ENCODE data around the gene SLCO2B1. TPM values are rescaled to one million over a fixed set of nuclear protein-coding genes. Genes with fewer than 3 reads are reported as not detected.

The SLCO2B1 gene
- total RNA-seq, 4 donors from 2014 or later = 6.1 to 9.7 (median 7.1) TPM

DNA sequence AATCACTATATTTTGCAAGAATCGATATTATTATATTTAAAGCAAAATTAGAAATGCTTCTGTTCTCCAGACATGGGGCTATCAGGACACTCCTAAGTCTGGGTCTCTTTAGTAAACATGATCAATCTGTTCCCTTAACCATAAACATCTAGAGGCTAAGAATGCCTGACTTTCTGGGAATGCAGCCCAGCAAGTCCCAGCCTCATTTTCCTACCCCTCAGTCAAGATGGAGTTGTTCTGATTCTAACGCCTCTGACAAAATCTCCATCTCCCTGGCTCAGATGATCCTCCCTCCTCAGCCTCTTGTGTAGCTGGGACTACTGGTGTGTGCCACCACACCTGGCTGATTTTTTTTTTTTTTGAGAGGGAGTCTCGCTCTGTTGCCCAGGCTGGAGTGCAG is 35.0 kb downstream of the SLCO2B1 start:
- Histone ChIP-seq H3K4me1 (peaks cover 8% of the 10 kb centered on the region), H3K4me3 (no peak overlapping the region), H3K27me3 (peaks cover 3% of the 10 kb centered on the region), H3K27ac (no peak overlapping the region), H3K36me3 (peaks cover 3% of the 10 kb centered on the region), H3K9me3 (no peaks in the 10 kb centered on the region)
- WGBS = 92% methylated on average over 3 of the region's 3 CpGs
- no peak for TF ChIP-seq POLR2A (IDR thresholded peaks at IDR 0.05)
- TF ChIP-seq POLR2AphosphoS5 (IDR thresholded peaks at IDR 0.05) = no peak
- TF ChIP-seq, protein P1, sequence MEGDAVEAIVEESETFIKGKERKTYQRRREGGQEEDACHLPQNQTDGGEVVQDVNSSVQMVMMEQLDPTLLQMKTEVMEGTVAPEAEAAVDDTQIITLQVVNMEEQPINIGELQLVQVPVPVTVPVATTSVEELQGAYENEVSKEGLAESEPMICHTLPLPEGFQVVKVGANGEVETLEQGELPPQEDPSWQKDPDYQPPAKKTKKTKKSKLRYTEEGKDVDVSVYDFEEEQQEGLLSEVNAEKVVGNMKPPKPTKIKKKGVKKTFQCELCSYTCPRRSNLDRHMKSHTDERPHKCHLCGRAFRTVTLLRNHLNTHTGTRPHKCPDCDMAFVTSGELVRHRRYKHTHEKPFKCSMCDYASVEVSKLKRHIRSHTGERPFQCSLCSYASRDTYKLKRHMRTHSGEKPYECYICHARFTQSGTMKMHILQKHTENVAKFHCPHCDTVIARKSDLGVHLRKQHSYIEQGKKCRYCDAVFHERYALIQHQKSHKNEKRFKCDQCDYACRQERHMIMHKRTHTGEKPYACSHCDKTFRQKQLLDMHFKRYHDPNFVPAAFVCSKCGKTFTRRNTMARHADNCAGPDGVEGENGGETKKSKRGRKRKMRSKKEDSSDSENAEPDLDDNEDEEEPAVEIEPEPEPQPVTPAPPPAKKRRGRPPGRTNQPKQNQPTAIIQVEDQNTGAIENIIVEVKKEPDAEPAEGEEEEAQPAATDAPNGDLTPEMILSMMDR (IDR thresholded peaks at IDR 0.05) = no peak
- no peak for TF ChIP-seq EP300 (IDR thresholded peaks at IDR 0.05)
- no peak for DNase-seq (ENCODE audit: low spot score in 2 of 2)

DNA sequence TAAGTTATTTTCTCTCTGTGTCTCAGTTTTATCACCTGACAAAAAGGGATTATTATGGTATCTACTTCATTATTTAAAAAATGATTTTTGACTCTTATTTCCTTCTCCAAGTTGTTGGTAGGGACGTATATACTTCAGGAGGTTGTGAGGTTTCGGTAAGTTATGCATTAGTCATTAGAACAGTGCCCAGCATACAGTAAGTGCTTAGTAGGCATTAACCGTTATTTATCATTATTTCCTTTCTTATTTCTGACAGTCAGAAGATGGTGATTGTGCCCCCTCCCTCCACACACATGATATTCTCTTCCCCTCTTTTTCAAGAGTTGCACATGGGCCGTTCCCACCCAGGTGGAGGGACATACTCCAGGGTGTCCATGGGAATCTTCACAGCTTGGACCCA is 36.1 kb downstream of the SLCO2B1 start:
- H3K36me3 ChIP-seq = peaks cover 3% of the 10 kb centered on the region
- no peak overlapping the region for H3K4me3 ChIP-seq
- DNase-seq (ENCODE audit: low spot score in 2 of 2) = no peak
- H3K4me1 ChIP-seq = peaks cover 14% of the 10 kb centered on the region
- no peak for TF ChIP-seq POLR2AphosphoS5 (IDR thresholded peaks at IDR 0.05)
- no peak for TF ChIP-seq POLR2A (IDR thresholded peaks at IDR 0.05)
- TF ChIP-seq, protein P1 (IDR thresholded peaks at IDR 0.05) = no peak
- no peak for TF ChIP-seq EP300 (IDR thresholded peaks at IDR 0.05)
- no peaks in the 10 kb centered on the region for H3K9me3 ChIP-seq
- H3K27ac ChIP-seq = no peak overlapping the region
- H3K27me3 ChIP-seq = peaks cover 3% of the 10 kb centered on the region
- 93% methylated on average over 4 of the region's 4 CpGs for WGBS

DNA sequence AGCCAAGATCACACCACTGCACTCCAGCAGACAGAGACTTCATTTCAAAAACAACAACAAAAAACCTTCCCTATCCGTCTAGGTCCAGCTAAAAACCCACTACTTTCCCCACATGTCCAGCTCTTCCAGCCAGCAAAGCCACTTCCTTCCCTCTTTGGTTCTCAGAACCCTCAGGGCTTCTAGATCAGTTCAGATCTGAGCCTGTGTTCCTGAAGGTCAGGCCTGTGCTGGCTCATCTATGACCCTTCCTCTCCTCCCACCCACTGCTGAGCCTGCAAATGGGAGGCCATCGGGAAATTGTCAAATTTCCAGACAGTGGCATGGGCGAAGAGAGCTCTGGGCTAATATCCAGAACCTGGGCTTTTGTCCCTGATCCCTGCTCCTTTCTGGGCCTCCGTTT is 37.8 kb downstream of the SLCO2B1 start:
- DNase-seq (ENCODE audit: low spot score in 2 of 2) = no peak
- Histone ChIP-seq H3K27me3 (no peaks in the 10 kb centered on the region), H3K9me3 (no peaks in the 10 kb centered on the region), H3K4me1 (peaks cover 20% of the 10 kb centered on the region), H3K27ac (no peak overlapping the region), H3K4me3 (no peak overlapping the region), H3K36me3 (peaks cover 3% of the 10 kb centered on the region)
- WGBS = 92% methylated on average over 4 of the region's 4 CpGs
- no peak for TF ChIP-seq POLR2AphosphoS5 (IDR thresholded peaks at IDR 0.05)
- no peak for TF ChIP-seq EP300 (IDR thresholded peaks at IDR 0.05)
- no peak for TF ChIP-seq POLR2A (IDR thresholded peaks at IDR 0.05)
- TF ChIP-seq, protein P1 (IDR thresholded peaks at IDR 0.05) = no peak

DNA sequence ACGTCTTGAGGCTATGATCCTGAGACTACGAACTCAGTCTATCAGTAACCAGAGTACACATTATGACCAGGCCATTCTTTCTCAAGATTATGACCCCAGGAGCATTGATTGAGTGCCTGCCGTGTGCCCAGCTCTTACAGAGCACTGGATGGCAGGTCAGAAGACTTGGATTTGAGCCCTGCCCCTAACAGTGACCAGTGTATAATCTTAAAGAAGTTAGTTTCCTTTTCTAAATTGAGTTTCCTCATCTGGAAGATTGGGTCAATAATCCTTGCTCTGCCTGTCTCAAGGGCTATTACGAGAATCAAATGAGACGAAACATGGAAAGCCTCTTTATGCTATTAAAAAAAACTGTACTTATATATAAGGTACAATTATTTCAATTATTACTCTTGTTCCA is 38.2 kb downstream of the SLCO2B1 start:
- no peak for DNase-seq (ENCODE audit: low spot score in 2 of 2)
- Histone ChIP-seq H3K27ac (no peak overlapping the region), H3K4me3 (no peak overlapping the region), H3K9me3 (no peaks in the 10 kb centered on the region), H3K36me3 (peaks cover 3% of the 10 kb centered on the region), H3K4me1 (peaks cover 25% of the 10 kb centered on the region), H3K27me3 (no peaks in the 10 kb centered on the region)
- WGBS = 96% methylated on average over 5 of the region's 5 CpGs
- TF ChIP-seq POLR2A (IDR thresholded peaks at IDR 0.05) = no peak
- TF ChIP-seq POLR2AphosphoS5 (IDR thresholded peaks at IDR 0.05) = no peak
- TF ChIP-seq, protein P1 (IDR thresholded peaks at IDR 0.05) = no peak
- TF ChIP-seq EP300 (IDR thresholded peaks at IDR 0.05) = no peak

DNA sequence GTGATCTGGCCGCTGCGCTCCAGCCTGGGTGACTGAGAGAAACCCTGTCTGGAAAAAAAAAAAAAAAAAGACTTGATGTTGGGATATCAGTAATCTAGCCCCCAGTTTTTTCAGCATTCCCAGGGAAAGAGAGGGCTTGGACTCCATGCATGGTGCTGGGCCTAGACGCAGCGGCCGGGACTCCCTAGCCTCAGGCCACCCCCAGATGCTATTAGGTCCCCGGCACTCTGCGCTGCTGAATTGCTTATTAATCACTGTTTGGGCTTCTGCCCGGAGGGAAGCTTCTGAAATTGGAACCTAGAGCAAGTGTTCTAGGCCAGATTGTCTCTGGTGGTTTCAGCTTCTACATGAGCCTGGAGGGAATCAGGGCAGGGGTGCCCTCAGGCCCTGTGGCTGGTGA is 39.0 kb downstream of the SLCO2B1 start:
- Histone ChIP-seq H3K4me1 (peaks cover 33% of the 10 kb centered on the region), H3K4me3 (no peak overlapping the region), H3K9me3 (no peaks in the 10 kb centered on the region), H3K36me3 (peaks cover 3% of the 10 kb centered on the region), H3K27ac (no peak overlapping the region), H3K27me3 (no peaks in the 10 kb centered on the region)
- WGBS = 57% methylated on average over 7 of the region's 8 CpGs
- DNase-seq (ENCODE audit: low spot score in 2 of 2) = no peak
- TF ChIP-seq EP300 (IDR thresholded peaks at IDR 0.05) = no peak
- no peak for TF ChIP-seq POLR2A (IDR thresholded peaks at IDR 0.05)
- TF ChIP-seq, protein P1 (IDR thresholded peaks at IDR 0.05) = no peak
- TF ChIP-seq POLR2AphosphoS5 (IDR thresholded peaks at IDR 0.05) = no peak

Data from suprapubic skin (tissue), 4 donors.